HepG2 (cell line): ENCODE measurements around the gene NPPA. TPM values are rescaled to one million over a fixed set of nuclear protein-coding genes. Genes with fewer than 3 reads are reported as not detected.

Experiments
- ATAC-seq: fragments of 200-7000 bp; cut with Tn5 transposase; 3 replicates; pipeline ENCODE4 v1.9.1; 2020; ENCODE audit warnings: mild to moderate bottlenecking, moderate library complexity
- BruUV-seq: library from RNA; stranded (reverse); fragments of 400-500 nt; replicated peaks from 2 replicates; lab custom pipeline; 2021; lab: Mats Ljungman, UMichigan
- CTCF ChIA-PET: fragments of 300-600 bp; formaldehyde crosslinking; extraction: SDS; loops from one replicate; lab custom pipeline; 2021; ENCODE audit warnings: low total read pairs, inconsistent platforms, low intra/inter-chr PET ratio; lab: Yijun Ruan, JAX
- POLR2A ChIA-PET: fragments of 350-600 bp; sonication (Branson Sonifier 250); formaldehyde crosslinking; loops from one replicate; lab custom pipeline; 2020; ENCODE audit warnings: antibody characterized with exemption, inconsistent platforms; lab: Yijun Ruan, JAX
- DNase-seq: peaks from one replicate; pipeline ENCODE4 v3.0.0-alpha.2; 2015; ENCODE audit warnings: low spot score
- FAIRE-seq: peaks from 3 replicates; lab custom pipeline; 2011; peaks lifted over from hg19 to GRCh38; lab: Jason Lieb, UNC
- H2AFZ ChIP-seq: one replicate; pipeline ENCODE4 v1.6.1; 2011; ENCODE audit warnings: low read length, inconsistent platforms
- H3K27ac ChIP-seq: fragments of 300-600 bp; 3 replicates; pipeline ENCODE4 v1.8.0; 2011; ENCODE audit warnings: mixed run types, mild to moderate bottlenecking, mixed read lengths, low read length, inconsistent platforms; ENCODE audit not compliant: insufficient read depth; ENCODE audit errors: extremely low read length
- H3K27me3 ChIP-seq, 2 experiments: fragments of 200-600 bp in 1 of 2; 2 replicates in 1 of 2; 3 replicates in 1 of 2; pipeline versions ENCODE4 v1.6.0 to v1.8.0; 2011; ENCODE audit warnings: low read length in 2 of 2, mild to moderate bottlenecking in 2 of 2, moderate library complexity in 2 of 2, inconsistent platforms in 1 of 2; ENCODE audit not compliant: insufficient read depth in 2 of 2, control insufficient read depth in 1 of 2
- H3K36me3 ChIP-seq, 2 experiments: fragments of 200-600 bp in 1 of 2; replicated peaks in 1 of 2; 2 replicates in 1 of 2; 3 replicates in 1 of 2; pipeline versions ENCODE4 v1.5.1 to v1.8.0; 2011; ENCODE audit warnings: low read length in 2 of 2, inconsistent platforms in 1 of 2; ENCODE audit not compliant: insufficient read depth in 2 of 2, control insufficient read depth in 1 of 2
- H3K4me1 ChIP-seq: 2 replicates; pipeline ENCODE4 v1.5.1; 2012; ENCODE audit warnings: low read length, inconsistent platforms; ENCODE audit not compliant: insufficient read depth
- H3K4me2 ChIP-seq: 2 replicates; pipeline ENCODE4 v1.6.0; 2011; ENCODE audit warnings: low read depth, low read length, inconsistent platforms
- H3K4me3 ChIP-seq, 3 experiments: fragments of 200-600 bp in 1 of 3; sonication (generic), shearing (Covaris generic) in 1 of 3; replicated peaks in 1 of 3; 2 replicates each; pipeline ENCODE4 v1.5.1; 2011 to 2016; ENCODE audit warnings: low read length in 3 of 3, inconsistent platforms in 2 of 3, low read depth in 2 of 3, mild to moderate bottlenecking in 2 of 3, control low read depth in 1 of 3, mixed read lengths in 1 of 3; ENCODE audit not compliant: insufficient read depth in 1 of 3
- H3K79me2 ChIP-seq: one replicate; pipeline ENCODE4 v1.6.1; 2011; ENCODE audit warnings: low read length, inconsistent platforms; ENCODE audit not compliant: insufficient read depth
- H3K9ac ChIP-seq: 2 replicates; pipeline ENCODE4 v1.6.0; 2011; ENCODE audit warnings: mild to moderate bottlenecking, low read depth, low read length, inconsistent platforms; ENCODE audit not compliant: insufficient read depth
- H3K9me3 ChIP-seq: 2 replicates; pipeline ENCODE4 v1.5.1; 2012; ENCODE audit warnings: mild to moderate bottlenecking, low read length
- H4K20me1 ChIP-seq: 2 replicates; pipeline ENCODE4 v1.6.0; 2011; ENCODE audit warnings: inconsistent platforms, mild to moderate bottlenecking, low read length, moderate library complexity; ENCODE audit not compliant: insufficient read depth
- BCL6 ChIP-seq: IDR thresholded peaks from 2 replicates; pipeline ENCODE4 v1.6.1; 2016; ENCODE audit warnings: missing genetic modification reagents, missing compliant biosample characterization
- FIP1L1 ChIP-seq: fragments of 200-400 bp; formaldehyde crosslinking; IDR thresholded peaks from 2 replicates; pipeline ENCODE4 v1.6.1; 2018; ENCODE audit warnings: low read depth, mild to moderate bottlenecking, low read length, moderate library complexity, borderline replicate concordance; ENCODE audit not compliant: insufficient read depth
- GATAD2A ChIP-seq: IDR thresholded peaks from 2 replicates; pipeline ENCODE4 v1.6.1; 2016
- HIC2 ChIP-seq: sonication (generic); formaldehyde crosslinking; IDR thresholded peaks from 2 replicates; pipeline ENCODE4 v1.9.0; 2022; ENCODE audit warnings: low read depth, missing genetic modification reagents
- HNRNPK ChIP-seq: fragments of 200-400 bp; formaldehyde crosslinking; IDR thresholded peaks from 2 replicates; pipeline ENCODE4 v1.6.1; 2018; ENCODE audit warnings: low read length, low read depth, moderate library complexity, mild to moderate bottlenecking; ENCODE audit not compliant: poor library complexity, severe bottlenecking
- MTERF4 ChIP-seq: sonication (generic); formaldehyde crosslinking; IDR thresholded peaks from 2 replicates; pipeline ENCODE4 v1.8.0; 2023; ENCODE audit warnings: mild to moderate bottlenecking, missing genetic modification reagents
- NFKB2 ChIP-seq: sonication (generic); formaldehyde crosslinking; IDR thresholded peaks from 2 replicates; pipeline ENCODE4 v1.4.0; 2020; ENCODE audit warnings: missing genetic modification reagents, borderline replicate concordance
- PLRG1 ChIP-seq: fragments of 450-650 bp; conservative IDR thresholded peaks from 2 replicates; pipeline ENCODE4 v1.6.1; 2016
- REST ChIP-seq, 2 experiments: IDR thresholded peaks; 2 replicates each; pipeline ENCODE4 v1.6.1; 2011 to 2012; ENCODE audit warnings: low read length in 2 of 2, borderline replicate concordance in 1 of 2, low read depth in 1 of 2, mild to moderate bottlenecking in 1 of 2, moderate library complexity in 1 of 2
- SMC3 ChIP-seq: IDR thresholded peaks from 2 replicates; pipeline ENCODE4 v1.6.1; 2011; ENCODE audit warnings: low read length, improper control_type of control experiment
- TOPORS ChIP-seq: sonication (generic); formaldehyde crosslinking; IDR thresholded peaks from 2 replicates; pipeline ENCODE4 v1.8.0; 2023; ENCODE audit warnings: mild to moderate bottlenecking, missing genetic modification reagents
- ZFP36L2 ChIP-seq: sonication (generic); formaldehyde crosslinking; IDR thresholded peaks from 2 replicates; pipeline ENCODE4 v1.4.0; 2020; ENCODE audit warnings: missing genetic modification reagents
- ZNF160 ChIP-seq: sonication (generic); formaldehyde crosslinking; IDR thresholded peaks from 2 replicates; pipeline ENCODE4 v1.8.0; 2022; ENCODE audit warnings: mild to moderate bottlenecking, inconsistent platforms, missing genetic modification reagents
- ZNF24 ChIP-seq: fragments of 450-650 bp; IDR thresholded peaks from 2 replicates; pipeline ENCODE4 v1.6.1; 2017; ENCODE audit warnings: antibody characterized with exemption, mild to moderate bottlenecking
- ZNF7 ChIP-seq: IDR thresholded peaks from 2 replicates; pipeline ENCODE4 v1.6.1; 2016; ENCODE audit warnings: missing biosample characterization, missing genetic modification reagents
- ZNF878 ChIP-seq: sonication (generic); formaldehyde crosslinking; IDR thresholded peaks from 2 replicates; pipeline ENCODE4 v1.8.1; 2023; ENCODE audit warnings: mild to moderate bottlenecking, missing genetic modification reagents, moderate library complexity
- WGBS: methylation state at CpG from one replicate; pipeline ENCODE4 v1.1.6; 2017; ENCODE audit warnings: low lambda C conversion rate; 5-methylcytosine and 5-hydroxymethylcytosine counted together
- in situ Hi-C: cut with HindIII; loops from 2 replicates; pipeline ENCODE4 v1.10.0; 2017; ENCODE audit warnings: low pct_unique_long_range_greater_than_20kb; ENCODE audit not compliant: extremely low pct_ligation_motif_present
- intact Hi-C: fragments of 100-400 bp; cut with micrococcal nuclease; formaldehyde crosslinking; loops from one replicate; pipeline ENCODE4 v1.10.0; 2022; ENCODE audit not compliant: unreplicated experiment
- polyA plus RNA-seq, 8 experiments: library from polyadenylated mRNA; depleted of rRNA in 3 of 8; stranded (reverse) in 7 of 8; unstranded in 1 of 8; fragments of >200 nt; fragmentation: Illumina TruSeq in 4 of 8; extraction: Trizol in 4 of 8; gene quantifications; 2 replicates each; pipeline versions ENCODE4 v1.2.1 to v1.2.3, GENCODE V29; 2011 to 2016; ENCODE audit warnings: low read depth in 4 of 8, missing spikeins in 1 of 8, mixed read lengths in 1 of 8; ENCODE audit not compliant: insufficient read depth in 1 of 8
- total RNA-seq, 5 experiments: library from RNA; depleted of rRNA; stranded (reverse); fragments of >200 nt; fragmentation: Illumina TruSeq; extraction: Trizol; gene quantifications; 2 replicates each; pipeline ENCODE4 v1.2.3, GENCODE V29; 2016; ENCODE audit warnings: low read depth in 1 of 5
- TF ChIP-seq, protein P1 (sequence below): fragments of 450-650 bp; IDR thresholded peaks from 2 replicates; pipeline ENCODE4 v1.6.1; 2017

NPPA gene
- total and polyA plus RNA-seq, 2 of the 13 experiments (the other 11 are each of a cell fraction or from before 2014, with no cell fraction given), result not detected

- no peak for DNase-seq
- ChIA-PET CTCF (no interaction called here), POLR2A (interaction anchor here (0.7 to 2.6 kb wide), 17 partner anchors 9 to 544 kb away, joined by 3 to 31 read pairs (median 5); partner anchors contain the start of genes AGTRAP, MFN2, MIIP and MTOR)
- peak overlapping the region; percentile 93 for H3K9ac ChIP-seq
- 1% methylated on average over 11 of the region's 20 CpGs for WGBS
- in situ Hi-C loops, result no loop called here
- ATAC-seq, result peak; percentile 37
- H2AFZ ChIP-seq, result no peak overlapping the region
- H3K27ac ChIP-seq, result peak overlapping the region; percentile 94
- FAIRE-seq, result no peak
- H3K4me2 ChIP-seq, result peak overlapping the region; percentile 92
- peaks cover 75% of the 10 kb centered on the region for H3K4me1 ChIP-seq
- peaks cover 8% of the 10 kb centered on the region; the same call in 1 of the 2 replicates for H4K20me1 ChIP-seq
- peak overlapping the region; percentile 81 to 87 (median 87) for H3K4me3 ChIP-seq
- H3K36me3 ChIP-seq, result peaks cover 10 to 33% of the 10 kb centered on the region in 2 experiments
- BruUV-seq, result TSS peak; percentile 73
- no peaks in the 10 kb centered on the region for H3K9me3 ChIP-seq
- no peaks in the 10 kb centered on the region; a peak in 1 of 5 replicates for H3K27me3 ChIP-seq
- peaks cover 49% of the 10 kb centered on the region for H3K79me2 ChIP-seq
- intact Hi-C loops, result no loop called here
- TF ChIP-seq REST (IDR thresholded peaks at IDR 0.05; ENCODE audit: borderline replicate concordance in 1 of 2, low read depth in 1 of 2, low read length in 2 of 2) (no peak), ZFP36L2 (CRISPR knock-in tag) (0 out of 2 replicates have a peak, but pooled peaks have one; percentile 24), ZNF878 (CRISPR knock-in tag) (no peak), NFKB2 (CRISPR knock-in tag) (0 out of 2 replicates have a peak, but pooled peaks have one; percentile 4), ZNF24 (no peak), HIC2 (CRISPR knock-in tag) (no peak), ZNF7 (CRISPR knock-in tag) (no peak), GATAD2A (CRISPR knock-in tag) (no peak), ZNF160 (CRISPR knock-in tag) (0 out of 2 replicates have a peak, but pooled peaks have one; percentile 5), BCL6 (CRISPR knock-in tag) (no peak), HNRNPK (no peak), FIP1L1 (no peak), MTERF4 (no peak), SMC3 (no peak), PLRG1 (no peak), TOPORS (CRISPR knock-in tag) (no peak)
- TF ChIP-seq, protein P1, sequence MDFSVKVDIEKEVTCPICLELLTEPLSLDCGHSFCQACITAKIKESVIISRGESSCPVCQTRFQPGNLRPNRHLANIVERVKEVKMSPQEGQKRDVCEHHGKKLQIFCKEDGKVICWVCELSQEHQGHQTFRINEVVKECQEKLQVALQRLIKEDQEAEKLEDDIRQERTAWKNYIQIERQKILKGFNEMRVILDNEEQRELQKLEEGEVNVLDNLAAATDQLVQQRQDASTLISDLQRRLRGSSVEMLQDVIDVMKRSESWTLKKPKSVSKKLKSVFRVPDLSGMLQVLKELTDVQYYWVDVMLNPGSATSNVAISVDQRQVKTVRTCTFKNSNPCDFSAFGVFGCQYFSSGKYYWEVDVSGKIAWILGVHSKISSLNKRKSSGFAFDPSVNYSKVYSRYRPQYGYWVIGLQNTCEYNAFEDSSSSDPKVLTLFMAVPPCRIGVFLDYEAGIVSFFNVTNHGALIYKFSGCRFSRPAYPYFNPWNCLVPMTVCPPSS, result no peak
These were observed 41.2 kb downstream of the NPPA start for GRCh38 chr1:11806307-11806936.
